ENCODE results near the gene TAF1C. TPM values are rescaled to one million over a fixed set of nuclear protein-coding genes. Genes with fewer than 3 reads are reported as not detected.

Gene TAF1C
- total and polyA plus RNA-seq, 10 of the 15 experiments (the other 5 are each of a cell fraction or from before 2014, with no cell fraction given): 0.98 to 40.1 (median 15.4) TPM

- peaks cover 0 to 5% of the 10 kb centered on the region in 2 experiments; a peak in 2 of 4 replicates for H3K27me3 ChIP-seq (replicated peaks in 1 of 2; ENCODE audit: control insufficient read depth in 2 of 2, insufficient read depth in 2 of 2, low read length in 1 of 2)
- no peaks in the 10 kb centered on the region for H3K36me3 ChIP-seq (ENCODE audit: control insufficient read depth in 2 of 2, insufficient read depth in 2 of 2, low read length in 1 of 2)
- H3K4me2 ChIP-seq (ENCODE audit: control insufficient read depth, insufficient read depth): no peak overlapping the region
- no peak for FAIRE-seq
- no peak for ATAC-seq
- no peaks in the 10 kb centered on the region for H3K79me2 ChIP-seq (ENCODE audit: control insufficient read depth, insufficient read depth, low read length)
- H3K9me3 ChIP-seq (replicated peaks; ENCODE audit: control insufficient read depth, insufficient read depth, low read length): no peaks in the 10 kb centered on the region
- no peaks in the 10 kb centered on the region for H3K4me1 ChIP-seq (ENCODE audit: control insufficient read depth, insufficient read depth, low read length)
- SMC1A ChIA-PET (ENCODE audit: uncharacterized antibody, unreplicated experiment): no interaction called here
- RAD21 ChIA-PET (ENCODE audit: unreplicated experiment): interaction anchor here (0.8 kb wide), 1 partner anchor 14 kb away, joined by 3 read pairs; no protein-coding TSS in a partner anchor
- TF ChIP-seq USF2 (IDR thresholded peaks at IDR 0.05; ENCODE audit: borderline replicate concordance, low read depth, low read length): no peak
- no peak for TF ChIP-seq MLLT1 (IDR thresholded peaks at IDR 0.05)
- no peak for TF ChIP-seq IKZF2 (IDR thresholded peaks at IDR 0.05)
- TF ChIP-seq NFIC (IDR thresholded peaks at IDR 0.05; ENCODE audit: low read depth, low read length): no peak
- TF ChIP-seq RUNX3 (IDR thresholded peaks at IDR 0.05; ENCODE audit: low read length): no peak
- no peak for TF ChIP-seq PBX3 (IDR thresholded peaks at IDR 0.05; ENCODE audit: insufficient replicate concordance, low read depth, low read length)
- intact Hi-C loops (cut with micrococcal nuclease; ENCODE audit: unreplicated experiment): no loop called here
- H3K9ac ChIP-seq (ENCODE audit: control insufficient read depth, insufficient read depth, low read length): no peak overlapping the region
- 61% methylated on average over 11 of the region's 11 CpGs for WGBS (ENCODE audit: insufficient coverage, insufficient replicate concordance, low lambda C conversion rate, missing lambda C conversion rate)
- no TSS peak for BruUV-seq (replicated peaks)
- H3K4me3 ChIP-seq: no peak overlapping the region
- POLR2A ChIA-PET: no interaction called here
- no peaks in the 10 kb centered on the region for H4K20me1 ChIP-seq (ENCODE audit: control insufficient read depth, insufficient read depth)
- H3K27ac ChIP-seq (ENCODE audit: control insufficient read depth, insufficient read depth): no peak overlapping the region
- DNase-seq (ENCODE audit: low read depth, low spot score): no peak
- CTCF ChIA-PET: no interaction called here
- in situ Hi-C loops (cut with MboI): no loop called here
- no peak overlapping the region for H2AFZ ChIP-seq (ENCODE audit: control insufficient read depth, low read depth, low read length)
Measured at GRCh38 chr16:84229471-84229870, 42.6 kb upstream of the TAF1C start.
